Naive B cell (primary cell): Measurements from ENCODE around the gene PPP4C. TPM values are rescaled to one million over a fixed set of nuclear protein-coding genes. Genes with fewer than 3 reads are reported as not detected.

Source experiments
- ATAC-seq, 2 donors: fragments of 150-1000 bp; cut with Tn5 transposase; 2 replicates each; pipeline ENCODE4 v1.10.0; 2021; ENCODE audit warnings: low read depth in 2 of 2, mild to moderate bottlenecking in 2 of 2, moderate library complexity in 2 of 2
- DNase-seq: peaks from one replicate; pipeline ENCODE4 v3.0.0; 2022
- H3K27ac Mint-ChIP-seq, 6 donors: one replicate each; pipeline ENCODE4 v1.8.0; 2020 to 2022; ENCODE audit warnings: mild to moderate bottlenecking in 6 of 6, mixed read lengths in 6 of 6, moderate library complexity in 5 of 6, inconsistent platforms in 2 of 6
- H3K27me3 Mint-ChIP-seq, 3 donors: one replicate each; pipeline ENCODE4 v1.8.0; 2021 to 2022; ENCODE audit warnings: mixed read lengths in 3 of 3, mild to moderate bottlenecking in 1 of 3
- H3K36me3 Mint-ChIP-seq, 2 donors: one replicate each; pipeline ENCODE4 v1.8.0; 2020 to 2022; ENCODE audit warnings: mixed read lengths in 2 of 2, inconsistent platforms in 1 of 2, mild to moderate bottlenecking in 1 of 2
- H3K4me1 Mint-ChIP-seq, 3 donors: one replicate each; pipeline ENCODE4 v1.8.0; 2020 to 2022; ENCODE audit warnings: mixed read lengths in 3 of 3, inconsistent platforms in 1 of 3, mild to moderate bottlenecking in 1 of 3, moderate library complexity in 1 of 3
- H3K4me3 Mint-ChIP-seq, 8 donors: one replicate each; pipeline ENCODE4 v1.8.0; 2020 to 2022; ENCODE audit warnings: mild to moderate bottlenecking in 8 of 8, mixed read lengths in 8 of 8, moderate library complexity in 8 of 8, inconsistent platforms in 2 of 8
- H3K9me3 Mint-ChIP-seq, 7 donors: one replicate each; pipeline ENCODE4 v1.8.0; 2020 to 2022; ENCODE audit warnings: mixed read lengths in 7 of 7, mild to moderate bottlenecking in 5 of 7, inconsistent platforms in 2 of 7, moderate library complexity in 1 of 7
- polyA plus RNA-seq, 6 donors: library from polyadenylated mRNA; unstranded; fragments of 300-500 nt; fragmentation: Illumina TruSeq; gene quantifications; one replicate each; pipeline ENCODE4 v1.2.3, GENCODE V29; 2021; ENCODE audit warnings: low read depth in 6 of 6

The PPP4C gene
- polyA plus RNA-seq, 6 donors from 2014 or later = 180 to 273 (median 206) TPM

- ATAC-seq (peak; percentile 46), DNase-seq (peak; percentile 74)
- H3K36me3 Mint-ChIP-seq = no peaks in the 10 kb centered on the region
- peak overlapping the region; percentile 92 to 99 (median 98) for H3K27ac Mint-ChIP-seq
- peak overlapping the region; percentile 91 to 100 (median 99) for H3K4me3 Mint-ChIP-seq
- H3K9me3 Mint-ChIP-seq = no peaks in the 10 kb centered on the region
- H3K27me3 Mint-ChIP-seq = no peaks in the 10 kb centered on the region
- H3K4me1 Mint-ChIP-seq = peaks cover 21 to 34% (median 29%) of the 10 kb centered on the region in 3 donors
These were observed 11.7 kb upstream of the PPP4C start for GRCh38 chr16:30063893-30064728.

GRCh38 chr16:30064729-30065101 lies 11.1 kb upstream of the PPP4C start:
- peaks cover 21 to 39% (median 29%) of the 10 kb centered on the region in 3 donors for H3K4me1 Mint-ChIP-seq
- ATAC-seq (no peak), DNase-seq (no peak)
- peak overlapping the region; percentile 88 to 99 (median 98) for H3K27ac Mint-ChIP-seq
- no peaks in the 10 kb centered on the region for H3K9me3 Mint-ChIP-seq
- H3K4me3 Mint-ChIP-seq = peak overlapping the region; percentile 91 to 100 (median 99)
- no peaks in the 10 kb centered on the region for H3K27me3 Mint-ChIP-seq
- H3K36me3 Mint-ChIP-seq = peaks cover 0 to 4% of the 10 kb centered on the region in 2 donors

- ATAC-seq (peak; percentile 83), DNase-seq (peak; percentile 95)
- Mint-ChIP-seq H3K4me3 (peak within 1 kb of the TSS; percentile 91 to 100 (median 99)), H3K27ac (peak within 1 kb of the TSS; percentile 88 to 99 (median 98)), H3K36me3 (peaks cover 0 to 4% of the 10 kb centered on the region in 2 donors), H3K4me1 (peaks cover 21 to 39% (median 29%) of the 10 kb centered on the region in 3 donors), H3K9me3 (no peaks in the 10 kb centered on the region), H3K27me3 (no peaks in the 10 kb centered on the region)
These were observed 10.5 kb upstream of the PPP4C start, which contains the start of gene ALDOA for GRCh38 chr16:30065102-30065942. Gene ALDOA (plus strand): TSS chr16:30065760. CDS start chr16:30066898, 1,138 bp downstream.

- ATAC-seq (no peak), DNase-seq (no peak)
- H3K27me3 Mint-ChIP-seq = no peaks in the 10 kb centered on the region
- H3K27ac Mint-ChIP-seq = peak overlapping the region; percentile 27 to 98 (median 93)
- H3K4me3 Mint-ChIP-seq = peak overlapping the region; percentile 91 to 100 (median 99)
- H3K4me1 Mint-ChIP-seq = peaks cover 21 to 36% (median 29%) of the 10 kb centered on the region in 3 donors
- peaks cover 0 to 4% of the 10 kb centered on the region in 2 donors for H3K36me3 Mint-ChIP-seq
- no peaks in the 10 kb centered on the region for H3K9me3 Mint-ChIP-seq
These were observed 9.6 kb upstream of the PPP4C start for GRCh38 chr16:30065943-30066760.

GRCh38 chr16:30066761-30067583 lies 8.8 kb upstream of the PPP4C start:
- no peak for ATAC-seq
- no peak for DNase-seq
- Mint-ChIP-seq H3K27me3 (no peaks in the 10 kb centered on the region), H3K4me1 (peaks cover 21 to 36% (median 29%) of the 10 kb centered on the region in 3 donors), H3K9me3 (no peaks in the 10 kb centered on the region), H3K27ac (peak overlapping the region in 5 of 6 donors; percentile 48 to 94 (median 85)), H3K36me3 (peaks cover 0 to 4% of the 10 kb centered on the region in 2 donors), H3K4me3 (peak overlapping the region; percentile 91 to 100 (median 99))

GRCh38 chr16:30067584-30067916 lies 8.2 kb upstream of the PPP4C start:
- no peaks in the 10 kb centered on the region for H3K27me3 Mint-ChIP-seq
- no peak for DNase-seq
- no peaks in the 10 kb centered on the region for H3K9me3 Mint-ChIP-seq
- H3K4me1 Mint-ChIP-seq = peaks cover 21 to 36% (median 29%) of the 10 kb centered on the region in 3 donors
- peak overlapping the region in 7 of 8 donors; percentile 41 to 100 (median 95) for H3K4me3 Mint-ChIP-seq
- peaks cover 0 to 4% of the 10 kb centered on the region in 2 donors for H3K36me3 Mint-ChIP-seq
- ATAC-seq = no peak
- H3K27ac Mint-ChIP-seq = peak overlapping the region in 1 of 6 donors; percentile 85

- H3K27ac Mint-ChIP-seq = peak overlapping the region in 4 of 6 donors; percentile 24 to 81 (median 70)
- peak overlapping the region in 5 of 8 donors; percentile 9 to 78 (median 56) for H3K4me3 Mint-ChIP-seq
- no peak for DNase-seq
- peaks cover 21 to 34% (median 29%) of the 10 kb centered on the region in 3 donors for H3K4me1 Mint-ChIP-seq
- H3K36me3 Mint-ChIP-seq = peaks cover 0 to 4% of the 10 kb centered on the region in 2 donors
- H3K9me3 Mint-ChIP-seq = no peaks in the 10 kb centered on the region
- ATAC-seq = no peak
- H3K27me3 Mint-ChIP-seq = no peaks in the 10 kb centered on the region
These were observed 7.5 kb upstream of the PPP4C start for GRCh38 chr16:30068333-30068732.

GRCh38 chr16:30068750-30069610 lies 6.8 kb upstream of the PPP4C start:
- H3K36me3 Mint-ChIP-seq = peaks cover 0 to 4% of the 10 kb centered on the region in 2 donors
- H3K27me3 Mint-ChIP-seq = no peaks in the 10 kb centered on the region
- no peaks in the 10 kb centered on the region for H3K9me3 Mint-ChIP-seq
- ATAC-seq (no peak), DNase-seq (peak; percentile 60)
- peaks cover 18 to 28% (median 23%) of the 10 kb centered on the region in 3 donors for H3K4me1 Mint-ChIP-seq
- peak overlapping the region in 7 of 8 donors; percentile 9 to 78 (median 56) for H3K4me3 Mint-ChIP-seq
- peak overlapping the region in 5 of 6 donors; percentile 24 to 81 (median 63) for H3K27ac Mint-ChIP-seq

GRCh38 chr16:30069611-30070462 lies 6.0 kb upstream of the PPP4C start:
- ATAC-seq = no peak
- Mint-ChIP-seq H3K4me1 (peaks cover 16 to 26% (median 17%) of the 10 kb centered on the region in 3 donors), H3K36me3 (peaks cover 0 to 4% of the 10 kb centered on the region in 2 donors), H3K27ac (peak overlapping the region in 3 of 6 donors; percentile 20 to 49 (median 34)), H3K4me3 (peak overlapping the region in 1 of 8 donors; percentile 78), H3K27me3 (no peaks in the 10 kb centered on the region), H3K9me3 (no peaks in the 10 kb centered on the region)
- DNase-seq = no peak

GRCh38 chr16:30070490-30070889 lies 5.3 kb upstream of the PPP4C start:
- Mint-ChIP-seq H3K36me3 (peaks cover under 1 to 4% of the 10 kb centered on the region in 2 donors), H3K27me3 (no peaks in the 10 kb centered on the region), H3K4me3 (peak overlapping the region in 1 of 8 donors; percentile 47), H3K4me1 (peaks cover 12 to 32% (median 16%) of the 10 kb centered on the region in 3 donors), H3K9me3 (no peaks in the 10 kb centered on the region), H3K27ac (no peak overlapping the region)
- no peak for ATAC-seq
- no peak for DNase-seq
